SK-N-SH (cell line): ENCODE measurements around the gene ARHGEF7. TPM values are rescaled to one million over a fixed set of nuclear protein-coding genes. Genes with fewer than 3 reads are reported as not detected.

ENCODE experiments used
- CTCF ChIA-PET: fragments of 300-600, 350-600 bp; formaldehyde crosslinking; extraction: SDS; loops from one replicate; lab custom pipeline; 2021; lab: Yijun Ruan, JAX
- POLR2A ChIA-PET: fragments of 350-600 bp; sonication (Branson Sonifier 250); formaldehyde crosslinking; extraction: SDS; loops from one replicate; lab custom pipeline; 2020; ENCODE audit warnings: antibody characterized with exemption, inconsistent platforms; lab: Yijun Ruan, JAX
- DNase-seq: peaks from one replicate; pipeline ENCODE4 v3.0.0; 2012
- H2AFZ ChIP-seq: fragments of 200-600 bp; sonication (generic); 2 replicates; pipeline ENCODE4 v1.8.1; 2016; ENCODE audit warnings: antibody characterized with exemption, mild to moderate bottlenecking, low read depth
- H3F3A ChIP-seq: fragments of 200-600 bp; sonication (generic); replicated peaks from 2 replicates; pipeline ENCODE3; 2016; ENCODE audit warnings: antibody characterized with exemption, mild to moderate bottlenecking; ENCODE audit not compliant: insufficient read depth
- H3K27ac ChIP-seq, 2 experiments: fragments of 200-500 bp in 1 of 2; fragments of 200-600 bp in 1 of 2; sonication (Bioruptor generic) in 1 of 2; sonication (generic), shearing (Covaris generic) in 1 of 2; 2 replicates each; pipeline versions ENCODE4 v1.5.1 to v1.6.1; 2014 to 2016; ENCODE audit warnings: low read depth in 2 of 2, inconsistent platforms in 1 of 2, low read length in 1 of 2, mild to moderate bottlenecking in 1 of 2, mixed read lengths in 1 of 2
- H3K27me3 ChIP-seq: fragments of 200-600 bp; sonication (generic), shearing (Covaris generic); 2 replicates; pipeline ENCODE4 v1.6.1; 2016; ENCODE audit warnings: mixed run types; ENCODE audit not compliant: insufficient read depth
- H3K36me3 ChIP-seq, 2 experiments: fragments of 200-500 bp in 1 of 2; fragments of 200-600 bp in 1 of 2; sonication (Bioruptor generic) in 1 of 2; sonication (generic) in 1 of 2; replicated peaks in 1 of 2; 2 replicates each; pipeline versions ENCODE3 to v1.5.1; 2014 to 2016; ENCODE audit warnings: low read length in 1 of 2, mild to moderate bottlenecking in 1 of 2; ENCODE audit not compliant: insufficient read depth in 2 of 2, control insufficient read depth in 1 of 2
- H3K4me1 ChIP-seq, 2 experiments: fragments of 200-500 bp in 1 of 2; fragments of 200-600 bp in 1 of 2; sonication (Bioruptor generic) in 1 of 2; sonication (generic), shearing (Covaris generic) in 1 of 2; 2 replicates each; pipeline versions ENCODE4 v1.5.1 to v1.6.1; 2014 to 2016; ENCODE audit warnings: low read depth in 1 of 2, low read length in 1 of 2, mixed run types in 1 of 2; ENCODE audit not compliant: insufficient read depth in 2 of 2, control insufficient read depth in 1 of 2
- H3K4me2 ChIP-seq: fragments of 200-600 bp; sonication (generic), shearing (Covaris generic); 2 replicates; pipeline ENCODE4 v1.6.1; 2017; ENCODE audit warnings: mixed run types
- H3K4me3 ChIP-seq, 2 experiments: fragments of 200-500 bp in 1 of 2; fragments of 200-600 bp in 1 of 2; sonication (Bioruptor generic) in 1 of 2; sonication (generic), shearing (Covaris generic) in 1 of 2; 2 replicates each; pipeline versions ENCODE4 v1.5.1 to v1.8.1; 2014 to 2016; ENCODE audit warnings: low read depth in 2 of 2, inconsistent platforms in 1 of 2, low read length in 1 of 2, mild to moderate bottlenecking in 1 of 2, mixed read lengths in 1 of 2, moderate library complexity in 1 of 2
- H3K79me2 ChIP-seq: fragments of 200-600 bp; sonication (generic); 2 replicates; pipeline ENCODE4 v1.8.1; 2017; ENCODE audit warnings: mild to moderate bottlenecking; ENCODE audit not compliant: insufficient read depth
- H3K9ac ChIP-seq: fragments of 200-600 bp; sonication (generic); 2 replicates; pipeline ENCODE4 v1.6.1; 2017; ENCODE audit warnings: mixed run types
- H3K9me2 ChIP-seq: fragments of 200-600 bp; sonication (generic); 2 replicates; pipeline ENCODE4 v1.6.1; 2017; ENCODE audit warnings: mixed run types
- H3K9me3 ChIP-seq: fragments of 200-600 bp; sonication (generic); 2 replicates; pipeline ENCODE4 v1.6.1; 2017; ENCODE audit warnings: mixed run types, mild to moderate bottlenecking, moderate library complexity
- H4K20me1 ChIP-seq: fragments of 200-600 bp; sonication (generic); 2 replicates; pipeline ENCODE4 v1.6.1; 2017; ENCODE audit warnings: mild to moderate bottlenecking, mixed run types; ENCODE audit not compliant: insufficient read depth
- CHD2 ChIP-seq: fragments of 150-350 bp; IDR thresholded peaks from 2 replicates; pipeline ENCODE4 v1.6.1; 2018; ENCODE audit warnings: low read length; ENCODE audit not compliant: partially characterized antibody
- ELF1 ChIP-seq: IDR thresholded peaks from 2 replicates; pipeline ENCODE4 v1.4.0; 2012
- EP300 ChIP-seq, 2 experiments: IDR thresholded peaks; 2 replicates each; pipeline versions ENCODE4 v1.4.0 to v1.6.1; 2012; ENCODE audit warnings: borderline replicate concordance in 1 of 2, low read depth in 1 of 2, low read length in 1 of 2
- FOSL2 ChIP-seq: IDR thresholded peaks from 2 replicates; pipeline ENCODE4 v1.4.0; 2012; ENCODE audit warnings: low read depth, mild to moderate bottlenecking, moderate library complexity, borderline replicate concordance
- FOXJ3 ChIP-seq: sonication (generic); formaldehyde crosslinking; IDR thresholded peaks from 2 replicates; pipeline ENCODE4 v1.5.1; 2020; ENCODE audit warnings: mild to moderate bottlenecking, missing genetic modification reagents
- FOXM1 ChIP-seq: IDR thresholded peaks from 2 replicates; pipeline ENCODE4 v1.4.0; 2012; ENCODE audit warnings: low read depth, mild to moderate bottlenecking
- GATA2 ChIP-seq: sonication (generic); formaldehyde crosslinking; IDR thresholded peaks from 2 replicates; pipeline ENCODE4 v1.5.0; 2020; ENCODE audit warnings: mild to moderate bottlenecking, missing genetic modification reagents
- IRF3 ChIP-seq: fragments of 150-350 bp; IDR thresholded peaks from 2 replicates; pipeline ENCODE4 v1.6.1; 2016; ENCODE audit warnings: mild to moderate bottlenecking, low read depth, low read length
- MEF2A ChIP-seq: IDR thresholded peaks from 2 replicates; pipeline ENCODE4 v1.4.0; 2012; ENCODE audit warnings: low read depth, borderline replicate concordance
- MXI1 ChIP-seq: IDR thresholded peaks from 2 replicates; pipeline ENCODE4 v1.6.1; 2012; ENCODE audit warnings: mild to moderate bottlenecking, low read depth, low read length, improper control_type of control experiment
- NFIC ChIP-seq: IDR thresholded peaks from 2 replicates; pipeline ENCODE4 v1.4.0; 2012; ENCODE audit warnings: borderline replicate concordance
- NRF1 ChIP-seq: IDR thresholded peaks from 2 replicates; pipeline ENCODE4 v1.6.1; 2012; ENCODE audit warnings: low read depth, mild to moderate bottlenecking, low read length
- RAD21 ChIP-seq: IDR thresholded peaks from 2 replicates; pipeline ENCODE4 v1.6.1; 2012; ENCODE audit warnings: mild to moderate bottlenecking, low read length
- RFX5 ChIP-seq: IDR thresholded peaks from 2 replicates; pipeline ENCODE4 v1.6.1; 2012; ENCODE audit warnings: mild to moderate bottlenecking, improper control_type of control experiment, low read length
- RXRA ChIP-seq: IDR thresholded peaks from 2 replicates; pipeline ENCODE4 v1.4.0; 2012; ENCODE audit warnings: low read depth, mild to moderate bottlenecking, borderline replicate concordance
- SIN3A ChIP-seq: IDR thresholded peaks from 2 replicates; pipeline ENCODE4 v1.6.1; 2012; ENCODE audit warnings: low read depth, mild to moderate bottlenecking, low read length, moderate library complexity, borderline replicate concordance
- YY1 ChIP-seq: IDR thresholded peaks from 2 replicates; pipeline ENCODE4 v1.4.0; 2012; ENCODE audit warnings: low read depth, mild to moderate bottlenecking
- WGBS: methylation state at CpG from one replicate; pipeline ENCODE4 v1.1.6; 2017; ENCODE audit warnings: low lambda C conversion rate; 5-methylcytosine and 5-hydroxymethylcytosine counted together
- polyA plus RNA-seq, 3 experiments: library from polyadenylated mRNA; depleted of rRNA; stranded (reverse); fragments of >200 nt; gene quantifications; 2 replicates each; pipeline ENCODE4 v1.2.3, GENCODE V29; 2012

ARHGEF7 gene
- polyA plus RNA-seq, 1 of the 3 experiments (the other 2 are of a cell fraction): 21.6 TPM

DNA sequence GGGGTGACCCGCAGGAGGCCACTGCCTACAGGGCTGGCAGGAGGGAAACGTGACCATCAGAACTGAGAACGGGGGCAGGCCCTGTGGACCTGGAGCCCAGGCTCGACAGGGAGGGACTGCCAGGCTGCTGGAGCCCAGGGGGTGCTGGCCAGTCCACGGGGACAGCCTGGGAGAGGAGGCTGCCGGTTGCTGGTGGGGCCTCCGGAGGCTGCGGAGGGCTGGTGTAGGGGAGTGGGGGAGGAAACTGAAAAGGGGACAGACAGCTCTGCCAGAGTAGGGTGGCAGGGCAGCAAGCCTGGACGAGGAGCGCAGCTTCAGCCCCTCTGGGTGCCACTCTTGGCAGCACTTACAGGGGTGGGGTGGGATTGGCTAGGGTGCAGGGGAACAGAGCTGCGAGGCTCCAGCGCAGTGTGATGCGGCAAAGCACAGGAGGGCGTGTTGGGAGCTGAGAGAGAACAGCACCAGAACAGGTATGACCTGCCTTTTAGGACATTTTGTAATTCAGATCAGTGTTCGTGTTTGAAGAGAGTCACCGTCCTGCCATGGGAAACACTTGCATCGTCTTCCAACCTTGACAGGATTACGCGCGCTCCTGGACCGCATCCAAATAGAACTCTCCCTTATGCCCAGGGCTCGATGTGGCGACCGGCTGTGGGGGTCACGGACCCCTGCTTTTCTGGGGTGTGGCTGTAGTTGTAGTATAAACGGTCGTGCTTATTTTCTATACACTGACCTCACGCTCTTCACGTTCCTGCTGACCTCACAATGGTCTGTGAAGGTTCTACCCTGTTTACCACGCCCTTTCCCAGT is 19.9 kb upstream of the ARHGEF7 start:
- no peaks in the 10 kb centered on the region for H3K79me2 ChIP-seq
- DNase-seq: no peak
- no peaks in the 10 kb centered on the region for H3K9me2 ChIP-seq
- H3K9ac ChIP-seq: no peak overlapping the region
- no peak overlapping the region for H3K27ac ChIP-seq
- H3K4me3 ChIP-seq: no peak overlapping the region
- no peak overlapping the region for H3K4me2 ChIP-seq
- H3K36me3 ChIP-seq: no peaks in the 10 kb centered on the region
- H3K9me3 ChIP-seq: no peaks in the 10 kb centered on the region
- no peak for TF ChIP-seq MEF2A
- TF ChIP-seq RAD21: no peak
- TF ChIP-seq, all 33 proteins: peak for 0
- ChIA-PET CTCF (interaction anchor here (2.9 kb wide), 1 partner anchor 28 kb away, joined by 15 read pairs; no protein-coding TSS in a partner anchor), POLR2A (no interaction called here)
- H3K27me3 ChIP-seq: peaks cover 21% of the 10 kb centered on the region; the same call in 1 of the 2 replicates
- no peaks in the 10 kb centered on the region for H3F3A ChIP-seq
- H2AFZ ChIP-seq: no peak overlapping the region
- 43% methylated on average over 24 of the region's 30 CpGs for WGBS
- no peaks in the 10 kb centered on the region for H4K20me1 ChIP-seq
- no peaks in the 10 kb centered on the region for H3K4me1 ChIP-seq

- POLR2A ChIA-PET: no interaction called here
These were observed 19.1 kb upstream of the ARHGEF7 start for GRCh38 chr13:111095911-111096501.

More at GRCh38 chr13:111095911-111096501, 19.1 kb upstream of the ARHGEF7 start:
- CTCF ChIA-PET: interaction anchor here (0.8 to 2.9 kb wide), 2 partner anchors 28 to 100 kb away, joined by 4 to 15 read pairs; no protein-coding TSS in a partner anchor
- Histone ChIP-seq H3K27me3 (peaks cover 21% of the 10 kb centered on the region; the same call in 1 of the 2 replicates), H3K4me2 (no peak overlapping the region), H3K36me3 (no peaks in the 10 kb centered on the region), H3K4me1 (no peaks in the 10 kb centered on the region), H3K79me2 (no peaks in the 10 kb centered on the region), H3K9ac (no peak overlapping the region), H3K4me3 (no peak overlapping the region), H3K27ac (no peak overlapping the region), H3F3A (no peaks in the 10 kb centered on the region), H3K9me2 (no peaks in the 10 kb centered on the region), H4K20me1 (no peaks in the 10 kb centered on the region), H2AFZ (no peak overlapping the region), H3K9me3 (no peaks in the 10 kb centered on the region)
- DNase-seq: no peak
- TF ChIP-seq NRF1 (no peak), NFIC (no peak), FOXM1 (no peak), EP300 (IDR thresholded peaks at IDR 0.05; ENCODE audit: borderline replicate concordance in 1 of 2, low read depth in 1 of 2, low read length in 1 of 2) (no peak), MEF2A (no peak), CHD2 (no peak), IRF3 (no peak), MXI1 (no peak), RXRA (no peak), RFX5 (no peak), YY1 (no peak), GATA2 (no peak), FOSL2 (no peak), SIN3A (no peak), FOXJ3 (CRISPR knock-in tag) (no peak), ELF1 (no peak)
- 45% methylated on average over 9 of the region's 9 CpGs for WGBS
